CD4-positive, alpha-beta T cell treated with Interleukin-21 for 1 hour (primary cell): ENCODE data around the gene TLE3.
A peak's percentile ranks its signal among the peaks of the same experiment; 100 is the strongest.

Source experiments
- DNase-seq: peaks from one replicate; pipeline ENCODE4 v3.0.0-alpha.2; 2020

The TLE3 gene

GRCh38 chr15:70098461-70099166, 897 bp upstream of the TLE3 start:
- peak; percentile 48 for DNase-seq

GRCh38 chr15:70098153-70098460, 390 bp upstream of the TLE3 start:
- no peak for DNase-seq

GRCh38 chr15:70097063-70097320, 725 bp downstream of the TLE3 start:
- no peak for DNase-seq

- peak; percentile 49 for DNase-seq
Measured at GRCh38 chr15:70096215-70097062, 1.3 kb downstream of the TLE3 start.

GRCh38 chr15:70095408-70096214, 2.1 kb downstream of the TLE3 start:
- DNase-seq, result peak; percentile 59

- DNase-seq, result no peak
Measured at GRCh38 chr15:70094690-70095311, 2.9 kb downstream of the TLE3 start.

- DNase-seq, result no peak
Measured at GRCh38 chr15:70093481-70094319, 4.0 kb downstream of the TLE3 start.

- no peak for DNase-seq
Measured at GRCh38 chr15:70093070-70093469, 4.6 kb downstream of the TLE3 start.

GRCh38 chr15:70092464-70093027, 5.2 kb downstream of the TLE3 start:
- no peak for DNase-seq

GRCh38 chr15:70091726-70092463, 5.8 kb downstream of the TLE3 start:
- DNase-seq, result peak; percentile 33

- DNase-seq, result no peak
Measured at GRCh38 chr15:70090436-70091296, 7.1 kb downstream of the TLE3 start.

- DNase-seq, result no peak
Measured at GRCh38 chr15:70089692-70089971, 8.1 kb downstream of the TLE3 start.

GRCh38 chr15:70088887-70089691, 8.6 kb downstream of the TLE3 start:
- DNase-seq, result no peak

- no peak for DNase-seq
Measured at GRCh38 chr15:70088455-70088854, 9.3 kb downstream of the TLE3 start.

- DNase-seq, result no peak
Measured at GRCh38 chr15:70087708-70088352, 9.9 kb downstream of the TLE3 start.

GRCh38 chr15:70086636-70087035, 11.1 kb downstream of the TLE3 start:
- DNase-seq, result no peak

GRCh38 chr15:70084461-70084860, 13.3 kb downstream of the TLE3 start:
- DNase-seq, result no peak

GRCh38 chr15:70083946-70084345, 13.8 kb downstream of the TLE3 start:
- peak; percentile 26 for DNase-seq

GRCh38 chr15:70083418-70083817, 14.3 kb downstream of the TLE3 start:
- no peak for DNase-seq
